Neural progenitor cell (in vitro differentiated cells): ENCODE data around the gene NEB. TPM values are rescaled to one million over a fixed set of nuclear protein-coding genes. Genes with fewer than 3 reads are reported as not detected.

Source experiments
- DNase-seq: peaks from one replicate; pipeline ENCODE4 v3.0.0-alpha.2; 2016; ENCODE audit warnings: low spot score
- H2AFZ ChIP-seq: fragments of 200-600 bp; sonication (generic); replicated peaks from 2 replicates; pipeline ENCODE4 v1.6.1; 2016; ENCODE audit warnings: antibody characterized with exemption
- H3F3A ChIP-seq: fragments of 200-600 bp; sonication (generic); 2 replicates; pipeline ENCODE4 v1.6.1; 2016; ENCODE audit warnings: antibody characterized with exemption, low read depth
- H3K27ac ChIP-seq: fragments of 200-600 bp; sonication (generic); 2 replicates; pipeline ENCODE4 v1.5.1; 2016; ENCODE audit warnings: mild to moderate bottlenecking
- H3K27me3 ChIP-seq: fragments of 200-600 bp; sonication (generic); 2 replicates; pipeline ENCODE4 v1.6.1; 2016; ENCODE audit warnings: mild to moderate bottlenecking, moderate library complexity
- H3K36me3 ChIP-seq: fragments of 200-600 bp; sonication (generic); 2 replicates; pipeline ENCODE4 v1.5.1; 2016
- H3K4me1 ChIP-seq: fragments of 200-600 bp; sonication (generic); 2 replicates; pipeline ENCODE4 v1.6.1; 2016; ENCODE audit warnings: mixed run types
- H3K4me2 ChIP-seq: fragments of 200-600 bp; sonication (generic); 2 replicates; pipeline ENCODE4 v1.6.1; 2016
- H3K4me3 ChIP-seq: fragments of 200-600 bp; sonication (generic); 2 replicates; pipeline ENCODE4 v1.5.1; 2016
- H3K79me2 ChIP-seq: fragments of 200-600 bp; sonication (generic); 2 replicates; pipeline ENCODE4 v1.6.1; 2016; ENCODE audit warnings: low read depth
- H3K9ac ChIP-seq: fragments of 200-600 bp; sonication (generic); 2 replicates; pipeline ENCODE4 v1.6.1; 2016
- H3K9me3 ChIP-seq: fragments of 200-600 bp; sonication (generic); 2 replicates; pipeline ENCODE4 v1.5.1; 2016; ENCODE audit warnings: low read depth
- H4K20me1 ChIP-seq: fragments of 200-600 bp; sonication (generic); 2 replicates; pipeline ENCODE4 v1.6.1; 2016; ENCODE audit warnings: low read depth
- H3K27ac Mint-ChIP-seq: 3 replicates; pipeline ENCODE4 v1.8.0; 2021; ENCODE audit warnings: mixed read lengths
- H3K27me3 Mint-ChIP-seq: 2 replicates; pipeline ENCODE4 v1.8.0; 2022; ENCODE audit warnings: low read depth, mild to moderate bottlenecking, inconsistent platforms, moderate library complexity, mixed read lengths; ENCODE audit not compliant: insufficient read depth
- H3K36me3 Mint-ChIP-seq: 3 replicates; pipeline ENCODE4 v1.8.0; 2021; ENCODE audit warnings: mixed read lengths
- H3K4me1 Mint-ChIP-seq: 3 replicates; pipeline ENCODE4 v1.8.0; 2021; ENCODE audit warnings: mixed read lengths
- H3K4me3 Mint-ChIP-seq: 3 replicates; pipeline ENCODE4 v1.8.0; 2021; ENCODE audit warnings: mild to moderate bottlenecking, moderate library complexity, mixed read lengths
- H3K9me3 Mint-ChIP-seq: 3 replicates; pipeline ENCODE4 v1.8.0; 2020; ENCODE audit warnings: mixed read lengths
- CTCF ChIP-seq: fragments of 200-600 bp; sonication (generic); IDR thresholded peaks from 2 replicates; pipeline ENCODE4 v1.5.1; 2017; ENCODE audit warnings: antibody characterized with exemption, mild to moderate bottlenecking
- EZH2 ChIP-seq: fragments of 200-600 bp; sonication (generic); IDR thresholded peaks from 2 replicates; pipeline ENCODE4 v1.6.1; 2017; ENCODE audit warnings: antibody characterized with exemption, mild to moderate bottlenecking, moderate library complexity
- EZH2phosphoT487 ChIP-seq: fragments of 200-600 bp; sonication (generic); IDR thresholded peaks from 2 replicates; pipeline ENCODE4 v1.6.1; 2017; ENCODE audit warnings: antibody characterized with exemption
- total RNA-seq: library from RNA; depleted of rRNA; stranded (reverse); fragments of >200 nt; gene quantifications from 2 replicates; pipeline ENCODE4 v1.2.3, GENCODE V29; 2015; ENCODE audit warnings: low replicate concordance

Gene NEB
- total RNA-seq, 1 donor from 2014 or later, result 0.49 TPM

GRCh38 chr2:151490276-151490675 is 244.0 kb downstream of the NEB start:
- H3K27me3 Mint-ChIP-seq, result no peaks in the 10 kb centered on the region
- DNase-seq, result no peak
- no peak for TF ChIP-seq EZH2
- TF ChIP-seq CTCF, result no peak
- TF ChIP-seq EZH2phosphoT487, result no peak
- Histone ChIP-seq H4K20me1 (no peaks in the 10 kb centered on the region), H3K9ac (no peak overlapping the region), H3K79me2 (no peaks in the 10 kb centered on the region), H3K27me3 (no peaks in the 10 kb centered on the region), H3K4me2 (no peak overlapping the region), H3K4me1 (no peaks in the 10 kb centered on the region), H3K36me3 (no peaks in the 10 kb centered on the region), H3K9me3 (no peaks in the 10 kb centered on the region), H3K27ac (no peak overlapping the region), H2AFZ (no peak overlapping the region), H3K4me3 (no peak overlapping the region), H3F3A (peaks cover 8% of the 10 kb centered on the region)
- H3K9me3 Mint-ChIP-seq, result no peaks in the 10 kb centered on the region
- no peak overlapping the region for H3K27ac Mint-ChIP-seq
- peaks cover 2% of the 10 kb centered on the region for H3K36me3 Mint-ChIP-seq
- no peaks in the 10 kb centered on the region for H3K4me1 Mint-ChIP-seq
- H3K4me3 Mint-ChIP-seq, result no peak overlapping the region

- H3K36me3 Mint-ChIP-seq, result peaks cover 16% of the 10 kb centered on the region
- no peaks in the 10 kb centered on the region for H3K27me3 ChIP-seq
- no peak overlapping the region for H3K27ac ChIP-seq
- no peak overlapping the region for H3K27ac Mint-ChIP-seq
- H3K4me1 ChIP-seq, result no peaks in the 10 kb centered on the region
- no peaks in the 10 kb centered on the region for H3K4me1 Mint-ChIP-seq
- H3K4me3 Mint-ChIP-seq, result no peak overlapping the region
- H3K9ac ChIP-seq, result no peak overlapping the region
- H3K36me3 ChIP-seq, result no peaks in the 10 kb centered on the region
- H3K9me3 ChIP-seq, result no peaks in the 10 kb centered on the region
- no peak overlapping the region for H2AFZ ChIP-seq
- H3F3A ChIP-seq, result peaks cover 9% of the 10 kb centered on the region
- no peak overlapping the region for H3K4me3 ChIP-seq
- no peaks in the 10 kb centered on the region for H4K20me1 ChIP-seq
- no peaks in the 10 kb centered on the region for H3K9me3 Mint-ChIP-seq
- H3K27me3 Mint-ChIP-seq, result no peaks in the 10 kb centered on the region
- no peaks in the 10 kb centered on the region for H3K79me2 ChIP-seq
- DNase-seq, result no peak
- TF ChIP-seq EZH2 (no peak), CTCF (no peak), EZH2phosphoT487 (no peak)
- H3K4me2 ChIP-seq, result no peak overlapping the region
Observed at GRCh38 chr2:151486053-151486452, 248.2 kb downstream of the NEB start.

GRCh38 chr2:151484100-151484499 is 250.2 kb downstream of the NEB start:
- Mint-ChIP-seq H3K27me3 (no peaks in the 10 kb centered on the region), H3K4me1 (no peaks in the 10 kb centered on the region), H3K4me3 (no peak overlapping the region), H3K27ac (no peak overlapping the region), H3K36me3 (peaks cover 27% of the 10 kb centered on the region), H3K9me3 (no peaks in the 10 kb centered on the region)
- Histone ChIP-seq H3K36me3 (peaks cover 5% of the 10 kb centered on the region), H3K27ac (no peak overlapping the region), H3K4me2 (no peak overlapping the region), H3K27me3 (no peaks in the 10 kb centered on the region), H3K9ac (no peak overlapping the region), H3K79me2 (peaks cover 3% of the 10 kb centered on the region), H3K4me3 (no peak overlapping the region), H2AFZ (no peak overlapping the region), H3K9me3 (no peaks in the 10 kb centered on the region), H3K4me1 (no peaks in the 10 kb centered on the region), H3F3A (peaks cover 9% of the 10 kb centered on the region), H4K20me1 (no peaks in the 10 kb centered on the region)
- no peak for DNase-seq
- TF ChIP-seq EZH2phosphoT487 (no peak), CTCF (no peak), EZH2 (no peak)

- H3K36me3 Mint-ChIP-seq, result peaks cover 27% of the 10 kb centered on the region
- H3K36me3 ChIP-seq, result peaks cover 5% of the 10 kb centered on the region
Observed at GRCh38 chr2:151483546-151483945, 250.7 kb downstream of the NEB start.

More at GRCh38 chr2:151483546-151483945, 250.7 kb downstream of the NEB start:
- no peak for DNase-seq
- no peak overlapping the region for H3K4me2 ChIP-seq
- peaks cover 3% of the 10 kb centered on the region for H3K79me2 ChIP-seq
- TF ChIP-seq CTCF (no peak), EZH2phosphoT487 (no peak), EZH2 (no peak)
- Mint-ChIP-seq H3K4me1 (no peaks in the 10 kb centered on the region), H3K27me3 (no peaks in the 10 kb centered on the region), H3K4me3 (no peak overlapping the region), H3K9me3 (no peaks in the 10 kb centered on the region), H3K27ac (no peak overlapping the region)
- no peak overlapping the region for H3K9ac ChIP-seq
- no peaks in the 10 kb centered on the region for H3K27me3 ChIP-seq
- peaks cover 9% of the 10 kb centered on the region for H3F3A ChIP-seq
- no peaks in the 10 kb centered on the region for H3K9me3 ChIP-seq
- no peaks in the 10 kb centered on the region for H3K4me1 ChIP-seq
- H3K4me3 ChIP-seq, result no peak overlapping the region
- no peaks in the 10 kb centered on the region for H4K20me1 ChIP-seq
- no peak overlapping the region for H3K27ac ChIP-seq
- no peak overlapping the region for H2AFZ ChIP-seq
